ENCODE data around the gene FAM98C.

The FAM98C gene

DNA sequence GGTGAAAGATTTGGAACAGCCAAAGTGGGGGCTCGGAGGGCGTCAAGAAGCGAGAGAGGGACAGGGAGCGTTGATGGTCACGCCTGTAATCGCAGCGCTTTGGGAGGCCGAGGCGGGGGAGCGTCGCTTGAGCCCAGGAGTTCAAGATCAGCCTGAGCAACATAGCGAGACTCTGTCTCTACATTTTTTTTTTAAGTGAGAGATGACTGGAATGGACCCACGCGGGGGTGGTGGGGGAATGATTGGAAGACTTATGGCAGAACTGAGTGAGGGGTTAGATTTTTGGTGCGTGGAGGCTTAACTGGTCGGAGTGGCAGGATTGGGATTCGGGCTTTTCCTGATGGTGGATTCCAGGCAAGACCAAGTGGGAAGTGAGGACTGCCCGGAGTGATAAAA is 27.8 kb upstream of the FAM98C start:
- Histone ChIP-seq H3F3A (ENCODE audit: insufficient read depth, low read length) (no peaks in the 10 kb centered on the region), H2AFZ (ENCODE audit: low read length) (no peak overlapping the region), H3K9ac (ENCODE audit: low read length) (peak overlapping the region; percentile 93), H3K27ac (ENCODE audit: low read depth, low read length, poor library complexity, severe bottlenecking) (peak overlapping the region; percentile 42), H3K79me2 (ENCODE audit: insufficient read depth, low read length) (peaks cover 13% of the 10 kb centered on the region), H3K4me1 (ENCODE audit: insufficient read depth, low read length, severe bottlenecking) (peaks cover 23% of the 10 kb centered on the region), H3K9me3 (ENCODE audit: low read length) (no peaks in the 10 kb centered on the region), H3K4me3 (ENCODE audit: low read depth, low read length, poor library complexity, severe bottlenecking) (peak overlapping the region; percentile 74), H3K36me3 (ENCODE audit: insufficient read depth, low read length) (peaks cover 25% of the 10 kb centered on the region), H4K20me1 (ENCODE audit: insufficient read depth, low read length) (no peaks in the 10 kb centered on the region), H3K9me2 (ENCODE audit: low read depth, low read length) (no peaks in the 10 kb centered on the region), H3K27me3 (ENCODE audit: insufficient read depth, low read length) (no peaks in the 10 kb centered on the region), H3K4me2 (ENCODE audit: low read length) (peak overlapping the region; percentile 96)
- no peak for TF ChIP-seq EZH2 (IDR thresholded peaks at IDR 0.05; ENCODE audit: borderline replicate concordance, low read length)
- TF ChIP-seq, protein P1, sequence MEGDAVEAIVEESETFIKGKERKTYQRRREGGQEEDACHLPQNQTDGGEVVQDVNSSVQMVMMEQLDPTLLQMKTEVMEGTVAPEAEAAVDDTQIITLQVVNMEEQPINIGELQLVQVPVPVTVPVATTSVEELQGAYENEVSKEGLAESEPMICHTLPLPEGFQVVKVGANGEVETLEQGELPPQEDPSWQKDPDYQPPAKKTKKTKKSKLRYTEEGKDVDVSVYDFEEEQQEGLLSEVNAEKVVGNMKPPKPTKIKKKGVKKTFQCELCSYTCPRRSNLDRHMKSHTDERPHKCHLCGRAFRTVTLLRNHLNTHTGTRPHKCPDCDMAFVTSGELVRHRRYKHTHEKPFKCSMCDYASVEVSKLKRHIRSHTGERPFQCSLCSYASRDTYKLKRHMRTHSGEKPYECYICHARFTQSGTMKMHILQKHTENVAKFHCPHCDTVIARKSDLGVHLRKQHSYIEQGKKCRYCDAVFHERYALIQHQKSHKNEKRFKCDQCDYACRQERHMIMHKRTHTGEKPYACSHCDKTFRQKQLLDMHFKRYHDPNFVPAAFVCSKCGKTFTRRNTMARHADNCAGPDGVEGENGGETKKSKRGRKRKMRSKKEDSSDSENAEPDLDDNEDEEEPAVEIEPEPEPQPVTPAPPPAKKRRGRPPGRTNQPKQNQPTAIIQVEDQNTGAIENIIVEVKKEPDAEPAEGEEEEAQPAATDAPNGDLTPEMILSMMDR (IDR thresholded peaks at IDR 0.05; ENCODE audit: low read length) = no peak

DNA sequence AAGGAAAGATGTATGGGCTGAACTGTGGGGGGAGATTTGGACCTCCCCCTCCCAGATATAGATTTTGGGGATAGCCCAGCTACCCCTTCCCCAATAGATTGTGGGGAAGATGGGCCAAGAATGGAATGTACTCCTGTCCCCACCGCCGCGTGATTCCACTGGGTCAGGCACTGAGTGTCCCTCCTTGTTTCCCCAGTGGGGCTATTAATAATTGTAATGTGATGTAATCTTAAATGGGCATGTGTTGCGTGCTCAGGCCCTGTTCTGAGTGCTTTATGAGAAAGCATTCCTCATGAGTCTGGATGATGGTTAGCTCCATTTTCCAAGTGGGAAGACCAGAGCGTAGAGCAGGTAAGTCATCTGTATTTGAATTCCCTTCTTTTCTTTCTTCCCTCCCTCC is 27.1 kb upstream of the FAM98C start:
- Histone ChIP-seq H3K9ac (ENCODE audit: low read length) (peak overlapping the region; percentile 93), H3F3A (ENCODE audit: insufficient read depth, low read length) (no peaks in the 10 kb centered on the region), H4K20me1 (ENCODE audit: insufficient read depth, low read length) (no peaks in the 10 kb centered on the region), H3K27me3 (ENCODE audit: insufficient read depth, low read length) (no peaks in the 10 kb centered on the region), H2AFZ (ENCODE audit: low read length) (no peak overlapping the region), H3K9me2 (ENCODE audit: low read depth, low read length) (no peaks in the 10 kb centered on the region), H3K79me2 (ENCODE audit: insufficient read depth, low read length) (peaks cover 13% of the 10 kb centered on the region), H3K27ac (ENCODE audit: low read depth, low read length, poor library complexity, severe bottlenecking) (no peak overlapping the region), H3K4me2 (ENCODE audit: low read length) (peak overlapping the region; percentile 96), H3K9me3 (ENCODE audit: low read length) (no peaks in the 10 kb centered on the region), H3K36me3 (ENCODE audit: insufficient read depth, low read length) (peaks cover 32% of the 10 kb centered on the region), H3K4me3 (ENCODE audit: low read depth, low read length, poor library complexity, severe bottlenecking) (peak overlapping the region; percentile 74), H3K4me1 (ENCODE audit: insufficient read depth, low read length, severe bottlenecking) (peaks cover 23% of the 10 kb centered on the region)
- TF ChIP-seq, protein P1 (IDR thresholded peaks at IDR 0.05; ENCODE audit: low read length) = no peak
- TF ChIP-seq EZH2 (IDR thresholded peaks at IDR 0.05; ENCODE audit: borderline replicate concordance, low read length) = no peak

DNA sequence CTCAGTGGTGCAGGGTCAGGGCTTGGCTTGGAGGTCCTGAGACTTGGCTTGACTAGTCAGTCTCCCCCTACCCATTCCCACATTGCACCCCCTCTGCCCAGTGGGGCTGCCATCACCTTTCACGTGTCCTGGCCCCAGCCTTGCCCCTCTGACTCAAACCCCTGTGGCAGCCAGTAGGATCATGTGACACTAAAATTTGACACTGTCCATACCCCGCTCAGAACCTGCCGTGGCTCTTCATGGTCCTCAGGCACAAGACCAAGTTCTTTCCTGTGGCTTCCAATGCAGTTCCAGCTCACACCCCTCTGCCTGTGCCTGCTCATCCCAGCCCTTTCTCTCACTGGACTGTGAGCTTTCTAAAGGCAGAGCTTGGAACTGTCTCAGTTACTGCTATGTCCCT is 26.3 kb upstream of the FAM98C start:
- peaks cover 23% of the 10 kb centered on the region for H3K4me1 ChIP-seq (ENCODE audit: insufficient read depth, low read length, severe bottlenecking)
- H4K20me1 ChIP-seq (ENCODE audit: insufficient read depth, low read length) = no peaks in the 10 kb centered on the region
- peak overlapping the region; percentile 96; the same call in 1 of the 2 replicates for H3K4me2 ChIP-seq (ENCODE audit: low read length)
- no peak overlapping the region for H3K4me3 ChIP-seq (ENCODE audit: low read depth, low read length, poor library complexity, severe bottlenecking)
- H3K9ac ChIP-seq (ENCODE audit: low read length) = no peak overlapping the region
- peaks cover 40% of the 10 kb centered on the region for H3K36me3 ChIP-seq (ENCODE audit: insufficient read depth, low read length)
- H3F3A ChIP-seq (ENCODE audit: insufficient read depth, low read length) = no peaks in the 10 kb centered on the region
- H3K27ac ChIP-seq (ENCODE audit: low read depth, low read length, poor library complexity, severe bottlenecking) = no peak overlapping the region
- H3K27me3 ChIP-seq (ENCODE audit: insufficient read depth, low read length) = no peaks in the 10 kb centered on the region
- no peak for TF ChIP-seq EZH2 (IDR thresholded peaks at IDR 0.05; ENCODE audit: borderline replicate concordance, low read length)
- TF ChIP-seq, protein P1 (IDR thresholded peaks at IDR 0.05; ENCODE audit: low read length) = no peak
- no peaks in the 10 kb centered on the region for H3K9me3 ChIP-seq (ENCODE audit: low read length)
- peaks cover 13% of the 10 kb centered on the region for H3K79me2 ChIP-seq (ENCODE audit: insufficient read depth, low read length)
- H3K9me2 ChIP-seq (ENCODE audit: low read depth, low read length) = no peaks in the 10 kb centered on the region
- no peak overlapping the region for H2AFZ ChIP-seq (ENCODE audit: low read length)
